Measurements from ENCODE around the gene NT5C2. TPM values are rescaled to one million over a fixed set of nuclear protein-coding genes. Genes with fewer than 3 reads are reported as not detected.
"Not testable (repeated sequence)": the region's sequence is repeated elsewhere in the genome, so short reads cannot be mapped to it uniquely, and the experiment has no call there.

Gene NT5C2
- total RNA-seq, 2 experiments from 2014 or later, result 39.3 to 44.3 TPM

- H3K27me3 Mint-ChIP-seq (ENCODE audit: low read depth), result no peaks in the 10 kb centered on the region
- intact Hi-C loops (cut with micrococcal nuclease), result no loop called here
Observed at GRCh38 chr10:103153302-103154197, 39.5 kb downstream of the NT5C2 start.

DNA sequence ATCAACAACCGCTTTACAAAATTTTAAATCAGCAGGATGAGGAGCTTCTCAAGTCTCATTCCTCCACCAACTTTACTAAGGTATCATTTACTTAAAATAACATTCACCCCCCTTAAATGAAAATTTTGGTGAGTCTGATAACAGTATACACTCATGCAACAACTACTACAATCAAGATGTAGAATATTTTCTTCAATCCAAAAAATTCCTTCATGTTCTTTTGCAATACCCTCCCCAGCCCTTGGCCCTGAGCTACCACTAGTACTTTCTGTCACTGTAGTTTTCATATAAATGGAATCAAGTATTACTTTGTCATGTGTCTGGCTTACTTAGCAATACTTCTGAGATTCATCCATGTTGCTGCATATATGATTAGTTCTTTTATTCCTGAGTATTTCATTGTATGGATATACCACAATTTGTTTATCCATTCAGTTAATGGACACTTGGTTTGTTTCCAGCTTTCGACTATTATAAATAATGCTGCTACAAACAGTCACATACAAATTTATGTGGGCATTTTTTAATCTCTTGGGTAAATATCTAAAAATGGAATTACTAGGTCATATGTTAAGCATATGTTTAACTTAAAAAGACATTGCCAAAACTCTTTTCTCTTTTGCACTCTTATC lies 43.0 kb downstream of the NT5C2 start:
- no peak for DNase-seq
- no peaks in the 10 kb centered on the region for H3K27me3 Mint-ChIP-seq (ENCODE audit: low read depth)
- intact Hi-C loops (cut with micrococcal nuclease), result no loop called here
- H3K4me1 Mint-ChIP-seq (ENCODE audit: low read depth), result peaks cover 8% of the 10 kb centered on the region
- H3K9me3 Mint-ChIP-seq, result no peaks in the 10 kb centered on the region
- H3K36me3 Mint-ChIP-seq (ENCODE audit: low read depth), result peaks cover 4% of the 10 kb centered on the region
- H3K27ac Mint-ChIP-seq, result no peak overlapping the region
- CTCF ChIA-PET, result interaction anchor here (0.7 kb wide), 1 partner anchor 229 kb away, joined by 3 read pairs; no protein-coding TSS in a partner anchor
- no peak overlapping the region for H3K4me3 Mint-ChIP-seq

More at GRCh38 chr10:103153302-103154197, 39.5 kb downstream of the NT5C2 start:
- Mint-ChIP-seq H3K4me1 (ENCODE audit: low read depth) (no peaks in the 10 kb centered on the region), H3K27ac (no peak overlapping the region), H3K4me3 (no peak overlapping the region), H3K36me3 (ENCODE audit: low read depth) (peaks cover 6% of the 10 kb centered on the region), H3K9me3 (no peaks in the 10 kb centered on the region)
- DNase-seq, result no peak
- CTCF ChIA-PET, result interaction anchor here (0.6 kb wide), 1 partner anchor 755 kb away, joined by 5 read pairs; no protein-coding TSS in a partner anchor

- peaks cover 8% of the 10 kb centered on the region for H3K4me1 Mint-ChIP-seq (ENCODE audit: low read depth)
- DNase-seq, result no peak
- intact Hi-C loops (cut with micrococcal nuclease), result no loop called here
- H3K9me3 Mint-ChIP-seq, result no peaks in the 10 kb centered on the region
- H3K27me3 Mint-ChIP-seq (ENCODE audit: low read depth), result no peaks in the 10 kb centered on the region
- CTCF ChIA-PET, result no interaction called here
- peaks cover 6% of the 10 kb centered on the region for H3K36me3 Mint-ChIP-seq (ENCODE audit: low read depth)
- H3K27ac Mint-ChIP-seq, result no peak overlapping the region
- H3K4me3 Mint-ChIP-seq, result no peak overlapping the region
Observed at GRCh38 chr10:103147645-103148044, 45.4 kb downstream of the NT5C2 start.

- H3K27me3 Mint-ChIP-seq (ENCODE audit: low read depth), result no peaks in the 10 kb centered on the region
- H3K27ac Mint-ChIP-seq, result no peak overlapping the region
- CTCF ChIA-PET, result interaction anchor here (1.0 kb wide), 1 partner anchor 14 kb away, joined by 3 read pairs; no protein-coding TSS in a partner anchor
- no peaks in the 10 kb centered on the region for H3K9me3 Mint-ChIP-seq
- peaks cover 8% of the 10 kb centered on the region for H3K4me1 Mint-ChIP-seq (ENCODE audit: low read depth)
- DNase-seq, result peak; percentile 60
- no peak overlapping the region for H3K4me3 Mint-ChIP-seq
- intact Hi-C loops (cut with micrococcal nuclease), result loop anchor here (1.0 kb wide), 1 partner anchor 34 kb away; no protein-coding TSS in a partner anchor
- peaks cover 5% of the 10 kb centered on the region for H3K36me3 Mint-ChIP-seq (ENCODE audit: low read depth)
Observed at GRCh38 chr10:103145860-103146466, 47.1 kb downstream of the NT5C2 start.

DNA sequence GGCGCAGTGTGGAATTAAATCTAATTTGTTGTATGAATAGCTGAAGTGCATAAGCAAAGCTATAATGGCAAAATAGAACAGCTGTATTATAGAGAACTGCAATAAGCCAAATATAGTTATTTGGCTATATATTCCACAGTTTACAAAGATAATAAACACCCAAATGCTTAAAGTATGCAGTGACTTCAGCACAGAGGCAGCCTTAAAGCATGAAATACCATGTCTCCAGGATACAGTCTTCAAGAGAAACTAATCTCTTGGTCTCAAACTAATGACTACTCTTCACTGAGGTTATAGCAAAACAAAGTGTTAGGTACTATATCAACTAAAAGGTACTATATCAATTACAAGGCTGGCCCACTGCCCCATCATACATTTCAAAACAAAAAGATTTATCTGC lies 48.0 kb downstream of the NT5C2 start:
- intact Hi-C loops (cut with micrococcal nuclease), result no loop called here
- peaks cover 6% of the 10 kb centered on the region for H3K36me3 Mint-ChIP-seq (ENCODE audit: low read depth)
- H3K27me3 Mint-ChIP-seq (ENCODE audit: low read depth), result no peaks in the 10 kb centered on the region
- no peaks in the 10 kb centered on the region for H3K9me3 Mint-ChIP-seq
- DNase-seq, result no peak
- no peak overlapping the region for H3K4me3 Mint-ChIP-seq
- CTCF ChIA-PET, result interaction anchor here (1.0 kb wide), 1 partner anchor 14 kb away, joined by 3 read pairs; no protein-coding TSS in a partner anchor
- H3K27ac Mint-ChIP-seq, result no peak overlapping the region
- H3K4me1 Mint-ChIP-seq (ENCODE audit: low read depth), result peaks cover 15% of the 10 kb centered on the region

GRCh38 chr10:103144041-103144440 lies 49.0 kb downstream of the NT5C2 start:
- H3K4me3 Mint-ChIP-seq, result no peak overlapping the region
- peaks cover 6% of the 10 kb centered on the region for H3K36me3 Mint-ChIP-seq (ENCODE audit: low read depth)
- H3K4me1 Mint-ChIP-seq (ENCODE audit: low read depth), result peaks cover 18% of the 10 kb centered on the region
- CTCF ChIA-PET, result no interaction called here
- intact Hi-C loops (cut with micrococcal nuclease), result no loop called here
- no peaks in the 10 kb centered on the region for H3K9me3 Mint-ChIP-seq
- no peaks in the 10 kb centered on the region for H3K27me3 Mint-ChIP-seq (ENCODE audit: low read depth)
- H3K27ac Mint-ChIP-seq, result no peak overlapping the region
- DNase-seq, result no peak

DNA sequence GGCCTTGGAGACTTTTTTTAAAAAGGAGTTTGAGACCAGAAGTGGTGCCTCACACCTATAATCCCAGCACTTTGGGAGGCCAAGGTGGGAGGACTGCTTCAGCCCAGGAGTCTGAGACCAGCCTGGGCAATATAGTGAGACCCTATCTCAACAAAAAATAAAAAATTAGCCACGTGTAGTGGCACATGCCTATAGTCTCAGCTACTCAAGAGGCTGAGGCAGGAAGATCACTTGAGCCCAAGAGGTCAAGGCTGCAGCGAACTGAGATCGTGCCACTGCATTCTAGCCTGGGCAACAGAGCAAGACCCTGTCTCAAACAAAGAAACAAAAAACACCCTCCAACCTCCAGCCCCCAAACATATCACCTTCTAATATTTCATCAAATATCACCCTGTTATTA lies 49.4 kb downstream of the NT5C2 start:
- H3K4me3 Mint-ChIP-seq; H3K27ac Mint-ChIP-seq; DNase-seq; H3K9me3 Mint-ChIP-seq; H3K36me3 Mint-ChIP-seq (ENCODE audit: low read depth); CTCF ChIA-PET; H3K27me3 Mint-ChIP-seq (ENCODE audit: low read depth); intact Hi-C loops (cut with micrococcal nuclease): not testable (repeated sequence)
- H3K4me1 Mint-ChIP-seq (ENCODE audit: low read depth), result peaks cover 18% of the 10 kb centered on the region

GRCh38 chr10:103141950-103142349 lies 51.1 kb downstream of the NT5C2 start:
- no peak overlapping the region for H3K4me3 Mint-ChIP-seq

GRCh38 chr10:103140469-103140868 lies 52.6 kb downstream of the NT5C2 start:
- peaks cover 18% of the 10 kb centered on the region for H3K36me3 Mint-ChIP-seq (ENCODE audit: low read depth)
- CTCF ChIA-PET, result no interaction called here
- no peaks in the 10 kb centered on the region for H3K27me3 Mint-ChIP-seq (ENCODE audit: low read depth)
- intact Hi-C loops (cut with micrococcal nuclease), result no loop called here
- H3K4me3 Mint-ChIP-seq, result no peak overlapping the region
- H3K4me1 Mint-ChIP-seq (ENCODE audit: low read depth), result peaks cover 16% of the 10 kb centered on the region
- H3K9me3 Mint-ChIP-seq, result no peaks in the 10 kb centered on the region
- no peak for DNase-seq
- no peak overlapping the region for H3K27ac Mint-ChIP-seq

More at GRCh38 chr10:103141950-103142349, 51.1 kb downstream of the NT5C2 start:
- H3K9me3 Mint-ChIP-seq, result no peaks in the 10 kb centered on the region
- CTCF ChIA-PET, result interaction anchor here (1.0 kb wide), 1 partner anchor 103 kb away, joined by 3 read pairs; no protein-coding TSS in a partner anchor
- intact Hi-C loops (cut with micrococcal nuclease), result no loop called here
- H3K27ac Mint-ChIP-seq, result no peak overlapping the region
- DNase-seq, result no peak
- peaks cover 15% of the 10 kb centered on the region for H3K36me3 Mint-ChIP-seq (ENCODE audit: low read depth)
- H3K27me3 Mint-ChIP-seq (ENCODE audit: low read depth), result no peaks in the 10 kb centered on the region
- H3K4me1 Mint-ChIP-seq (ENCODE audit: low read depth), result peaks cover 20% of the 10 kb centered on the region

GRCh38 chr10:103139803-103140202 lies 53.3 kb downstream of the NT5C2 start:
- intact Hi-C loops (cut with micrococcal nuclease), result no loop called here
- H3K27ac Mint-ChIP-seq, result no peak overlapping the region
- CTCF ChIA-PET, result no interaction called here
- H3K4me1 Mint-ChIP-seq (ENCODE audit: low read depth), result peaks cover 23% of the 10 kb centered on the region
- H3K36me3 Mint-ChIP-seq (ENCODE audit: low read depth), result peaks cover 25% of the 10 kb centered on the region
- peaks cover 5% of the 10 kb centered on the region for H3K9me3 Mint-ChIP-seq
- no peaks in the 10 kb centered on the region for H3K27me3 Mint-ChIP-seq (ENCODE audit: low read depth)
- no peak overlapping the region for H3K4me3 Mint-ChIP-seq
- peak; percentile 10 for DNase-seq

DNA sequence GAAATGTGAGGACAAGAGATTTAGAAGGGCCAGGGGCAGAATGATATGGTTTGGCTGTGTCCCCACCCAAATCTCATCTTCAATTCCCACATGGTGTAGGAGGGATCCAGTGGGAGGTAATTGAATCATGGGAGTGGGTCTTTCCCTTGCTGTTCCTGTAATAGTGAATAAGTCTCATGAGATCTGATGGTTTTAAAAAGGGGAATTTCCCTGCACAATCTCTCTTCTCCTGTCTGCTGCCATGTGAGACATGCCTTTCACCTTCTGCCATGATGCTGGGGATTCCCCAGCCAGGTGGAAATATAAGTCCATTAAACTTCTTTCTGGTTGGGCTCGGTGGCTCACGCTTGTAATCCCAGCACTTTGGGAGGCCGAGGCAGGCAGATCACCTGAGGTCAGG lies 57.9 kb downstream of the NT5C2 start:
- CTCF ChIA-PET, H3K4me3 Mint-ChIP-seq: not testable (repeated sequence)
- H3K36me3 Mint-ChIP-seq (ENCODE audit: low read depth), result peaks cover 48% of the 10 kb centered on the region

DNA sequence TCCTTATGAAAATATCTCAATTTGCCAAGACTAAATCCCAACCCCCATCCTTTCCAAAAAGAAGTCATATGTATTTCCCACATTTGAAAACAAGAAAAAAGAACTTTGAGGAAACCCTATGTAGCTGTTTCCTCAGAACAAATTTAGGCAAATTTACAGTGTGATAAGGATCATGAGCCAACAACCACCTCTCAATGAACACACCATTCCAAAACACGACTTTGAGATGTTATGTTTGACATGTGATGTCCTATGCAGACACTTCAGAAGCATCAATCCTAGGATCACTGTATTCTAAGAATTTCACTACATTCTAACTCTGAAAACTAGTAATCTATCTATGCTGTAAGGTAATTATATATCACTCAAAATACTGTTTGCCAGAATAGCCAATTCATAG lies 62.2 kb downstream of the NT5C2 start:
- intact Hi-C loops (cut with micrococcal nuclease), result no loop called here
- Mint-ChIP-seq H3K27me3 (ENCODE audit: low read depth) (no peaks in the 10 kb centered on the region), H3K36me3 (ENCODE audit: low read depth) (peaks cover 35% of the 10 kb centered on the region)

More for the DNA sequence above, 57.9 kb downstream of the NT5C2 start:
- intact Hi-C loops (cut with micrococcal nuclease), result loop anchor here (1.0 to 2.0 kb wide), 5 partner anchors 23 to 217 kb away; partner anchors contain the start of genes CNNM2 and NT5C2
- Mint-ChIP-seq H3K27ac (peak overlapping the region; percentile 83), H3K4me1 (ENCODE audit: low read depth) (peaks cover 34% of the 10 kb centered on the region), H3K9me3 (peaks cover 14% of the 10 kb centered on the region)
- DNase-seq, result peak; percentile 69
- H3K27me3 Mint-ChIP-seq (ENCODE audit: low read depth), result not testable (repeated sequence)

More for the DNA sequence above, 62.2 kb downstream of the NT5C2 start:
- no peak overlapping the region for H3K4me3 Mint-ChIP-seq
- H3K27ac Mint-ChIP-seq, result peak overlapping the region; percentile 46
- CTCF ChIA-PET, result interaction anchor here (0.7 kb wide), 1 partner anchor 147 kb away, joined by 3 read pairs; no protein-coding TSS in a partner anchor
- H3K9me3 Mint-ChIP-seq, result peaks cover 14% of the 10 kb centered on the region
- H3K4me1 Mint-ChIP-seq (ENCODE audit: low read depth), result peaks cover 28% of the 10 kb centered on the region
- DNase-seq, result no peak
